NK-92 (cell line): ENCODE data around the gene NBPF6.
"Not testable (repeated sequence)": the region's sequence is repeated elsewhere in the genome, so short reads cannot be mapped to it uniquely, and the experiment has no call there.

Experiments
- DNase-seq: peaks from one replicate; lab custom pipeline; 2025; ENCODE audit not compliant: unreplicated experiment; lab: John Stamatoyannopoulos, UW

The NBPF6 gene

DNA sequence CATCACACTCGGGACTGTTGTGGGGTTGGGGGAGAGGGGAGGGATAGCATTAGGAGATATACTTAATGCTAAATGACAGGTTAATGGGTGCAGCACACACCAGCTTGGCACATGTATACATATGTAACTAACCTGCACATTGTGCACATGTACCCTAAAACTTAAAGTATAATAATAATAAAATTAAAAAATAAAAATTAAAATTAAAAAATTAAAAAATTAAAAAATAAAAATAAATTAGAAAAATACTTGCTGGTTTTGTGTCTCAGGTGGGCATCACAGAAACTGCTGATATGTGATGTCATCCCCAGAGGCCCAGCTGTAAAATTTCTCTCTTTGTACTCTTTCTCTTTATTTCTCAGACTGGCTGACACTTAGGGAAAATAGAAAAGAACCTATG is 44.9 kb downstream of the NBPF6 start:
- DNase-seq: not testable (repeated sequence)

DNA sequence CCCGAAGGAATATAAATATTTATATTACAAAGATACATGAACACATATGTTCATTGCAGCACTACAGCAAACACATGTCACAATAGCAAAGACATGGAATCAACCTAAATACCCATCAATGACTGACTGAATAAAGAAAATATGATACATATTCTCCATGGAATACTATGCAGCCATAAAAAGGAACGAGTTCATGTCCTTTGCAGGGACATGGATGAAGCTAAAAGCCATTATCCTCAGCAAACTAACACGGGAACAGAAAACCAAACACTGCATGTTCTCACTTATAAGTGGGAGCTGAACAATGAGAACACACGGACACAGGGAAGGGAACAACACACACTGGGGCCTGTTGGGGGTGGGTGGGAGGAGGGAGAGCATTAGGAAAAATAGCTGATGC is 46.7 kb downstream of the NBPF6 start:
- DNase-seq: not testable (repeated sequence)

DNA sequence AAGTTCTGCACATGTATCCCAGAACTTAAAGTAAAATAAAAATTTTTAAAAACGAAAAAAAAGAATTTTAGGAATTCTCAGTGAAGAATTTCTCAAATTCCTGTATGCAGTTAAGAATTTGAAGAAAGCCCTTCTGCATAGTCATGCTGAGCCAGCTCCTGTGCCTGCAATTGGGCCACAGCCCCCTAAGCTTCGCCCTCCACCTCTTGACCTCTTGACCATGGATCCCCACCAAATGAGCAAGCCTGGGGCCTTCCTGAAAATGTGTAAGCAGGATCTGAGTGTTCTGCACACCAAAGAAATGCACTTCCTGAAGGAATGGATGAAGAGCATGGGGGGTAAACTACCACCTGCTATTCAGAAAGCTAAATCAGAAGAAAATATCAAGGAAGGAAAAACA is 52.0 kb downstream of the NBPF6 start:
- no peak for DNase-seq

DNA sequence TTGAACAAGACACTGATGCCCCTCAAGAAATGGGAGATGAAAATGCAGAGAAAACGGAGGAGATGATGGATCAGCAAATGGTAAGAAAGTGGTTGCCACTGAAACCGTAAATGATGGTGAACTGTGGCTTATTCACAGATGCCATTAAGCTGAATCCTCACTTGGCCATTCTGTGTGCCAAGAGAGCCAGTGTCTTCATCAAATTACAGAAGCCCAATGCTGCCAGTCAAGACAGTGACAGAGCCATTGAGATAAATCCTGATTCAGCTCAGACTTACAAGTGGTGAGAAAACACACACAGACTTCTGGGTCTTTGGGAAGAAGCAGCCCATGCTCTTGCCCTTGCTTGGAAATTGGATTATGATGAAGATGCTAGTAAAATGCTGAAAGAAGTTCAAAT is 52.5 kb downstream of the NBPF6 start:
- DNase-seq: no peak

DNA sequence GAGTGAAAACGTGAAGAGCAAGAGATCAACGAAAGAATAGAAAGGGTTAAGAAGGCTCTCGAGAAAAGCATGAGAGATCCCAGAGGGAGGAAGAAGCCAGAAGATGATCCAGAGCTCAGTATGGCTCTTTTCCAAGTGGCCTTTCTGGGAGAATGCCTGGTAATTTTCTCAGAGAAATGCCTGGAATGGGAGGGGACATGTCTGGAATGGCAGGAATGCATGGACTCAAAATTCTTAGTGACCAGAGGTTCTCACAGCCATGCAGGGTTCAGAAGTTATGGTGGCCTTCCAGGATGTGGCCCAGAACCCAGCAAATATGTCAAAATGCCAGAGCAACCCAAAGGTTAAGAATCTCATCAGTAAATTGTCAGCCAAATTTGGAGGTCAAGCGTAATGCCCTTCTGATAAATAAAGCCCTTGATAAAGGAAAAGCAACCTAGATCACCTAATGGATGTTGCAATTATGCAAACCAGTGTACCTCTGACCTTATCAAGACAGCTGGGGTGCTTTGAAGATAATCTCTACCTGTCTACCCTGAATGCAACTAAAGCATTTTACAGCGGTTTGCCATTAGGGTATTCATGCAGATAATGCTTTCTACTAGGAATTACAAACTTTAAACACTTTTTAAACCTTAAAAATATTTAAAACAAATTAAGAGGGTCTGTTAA is 53.1 kb downstream of the NBPF6 start:
- DNase-seq: no peak

DNA sequence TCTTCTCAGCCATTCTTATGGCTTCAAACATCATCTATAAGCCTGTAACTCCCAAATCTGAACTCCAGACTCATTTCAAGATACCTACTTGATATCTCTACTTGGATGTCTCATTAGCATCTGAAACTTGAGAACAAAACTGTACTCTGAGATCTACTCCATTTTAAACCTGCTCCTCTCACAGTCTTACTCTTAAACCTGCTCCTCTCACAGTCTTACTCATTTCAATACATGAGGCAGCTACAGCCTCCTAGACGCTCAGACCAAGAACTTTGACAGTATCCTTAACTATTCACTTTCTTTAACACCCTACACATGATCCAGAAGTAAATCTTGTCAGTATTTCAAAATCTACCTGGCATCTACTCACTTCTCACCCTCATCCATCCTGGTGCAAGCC is 54.3 kb downstream of the NBPF6 start:
- DNase-seq: no peak

DNA sequence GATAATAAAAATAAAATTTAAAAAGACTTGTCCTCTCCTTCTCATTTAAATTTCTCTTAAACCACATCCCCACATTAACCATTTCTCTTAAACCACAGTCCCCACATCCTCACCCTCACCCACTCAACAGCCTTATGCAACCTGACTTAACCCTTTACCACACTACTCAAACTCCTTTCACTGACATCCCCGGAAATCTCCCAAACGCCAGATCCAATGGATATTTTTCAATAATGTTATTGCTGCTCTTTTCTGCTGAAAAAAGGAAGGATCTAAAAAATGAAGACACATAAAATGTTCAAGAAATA is 55.6 kb downstream of the NBPF6 start:
- DNase-seq: no peak

DNA sequence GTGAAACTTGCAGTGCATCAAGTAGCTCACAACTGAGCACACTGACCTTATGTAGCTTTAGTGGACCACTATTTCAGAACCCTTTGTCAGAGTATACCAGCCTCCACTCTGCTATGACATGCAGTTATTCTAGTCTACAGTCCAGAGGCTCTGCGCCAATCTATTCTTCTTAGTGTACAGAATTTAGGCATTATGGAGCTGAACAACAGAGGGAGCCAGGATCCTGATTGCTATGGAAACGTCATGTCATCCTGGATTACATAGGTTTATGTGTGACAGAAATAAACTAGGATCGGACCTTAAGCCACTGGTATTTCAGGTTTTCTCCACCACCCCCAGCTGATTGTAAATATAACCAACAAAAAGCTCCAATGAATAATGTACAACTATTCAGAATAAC is 61.6 kb downstream of the NBPF6 start:
- no peak for DNase-seq

DNA sequence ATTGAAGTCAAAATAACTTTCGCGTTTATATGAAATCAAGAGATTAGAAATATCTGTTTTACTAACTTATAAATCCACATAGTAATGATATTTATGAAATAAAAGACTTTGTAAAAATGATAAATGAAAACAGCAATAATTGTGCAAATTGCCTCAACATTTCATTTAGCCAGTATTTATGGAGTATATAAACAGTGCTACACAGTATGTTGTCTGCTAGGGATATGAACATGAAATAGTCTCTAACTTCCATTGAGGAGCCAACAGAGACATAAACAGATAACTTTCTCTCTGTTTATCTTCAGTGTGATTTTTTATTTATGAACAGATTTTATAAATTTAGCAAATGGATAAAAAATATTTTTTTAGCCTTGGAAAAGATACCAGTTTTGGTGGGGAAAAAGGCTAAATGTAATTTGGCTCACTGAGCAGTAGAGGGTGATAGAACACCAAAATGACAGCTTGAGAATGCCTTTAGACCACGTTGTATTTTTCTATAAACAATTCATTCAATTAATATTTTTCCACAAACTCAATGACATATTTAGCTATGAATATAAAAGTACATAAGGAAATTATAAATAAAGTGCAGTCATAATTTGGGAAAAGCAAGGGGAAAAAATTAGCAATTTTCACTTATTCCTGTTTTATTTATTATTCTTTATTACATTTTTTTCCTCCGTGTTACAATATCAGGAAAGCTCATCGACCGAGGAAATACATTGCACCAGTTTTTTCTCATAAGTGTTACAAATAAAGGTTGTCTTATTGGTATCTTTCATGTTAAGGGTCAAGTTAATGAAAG is 62.3 kb downstream of the NBPF6 start:
- DNase-seq: no peak

DNA sequence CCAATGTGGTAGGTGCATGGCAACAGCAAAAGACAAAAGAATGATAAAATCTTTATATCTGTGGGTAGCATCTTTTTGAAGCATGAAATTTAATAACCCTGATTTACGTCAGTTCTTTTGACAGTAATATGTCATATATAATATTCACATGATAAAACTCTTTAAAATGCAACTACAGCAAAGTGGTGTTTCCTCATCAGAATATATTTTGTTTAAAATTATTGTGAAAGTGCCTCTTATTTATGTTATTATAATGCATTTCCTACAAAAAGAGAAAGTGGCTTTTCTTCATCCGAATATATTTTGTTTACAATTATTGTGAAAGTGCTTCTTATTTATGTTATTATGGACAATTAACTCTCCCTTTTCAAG is 62.9 kb downstream of the NBPF6 start:
- DNase-seq: no peak

DNA sequence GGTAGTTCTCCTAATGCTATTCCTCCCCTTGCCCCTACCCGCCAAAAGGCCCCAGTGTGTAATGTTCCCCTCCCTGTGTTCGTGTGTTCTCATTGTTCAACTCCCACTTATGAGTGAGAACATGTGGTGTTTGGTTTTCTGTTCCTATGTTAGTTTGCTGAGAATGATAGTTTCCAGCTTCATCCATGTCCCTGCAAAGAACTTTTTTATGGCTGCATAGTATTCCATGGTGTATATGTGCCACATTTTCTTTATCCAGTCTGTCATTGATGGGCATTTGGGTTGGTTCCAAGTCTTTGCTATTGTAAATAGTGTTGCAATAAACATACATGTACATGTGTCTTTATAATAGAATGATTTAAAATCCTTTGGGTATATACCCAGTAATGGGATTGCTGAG is 63.8 kb downstream of the NBPF6 start:
- DNase-seq: not testable (repeated sequence)

DNA sequence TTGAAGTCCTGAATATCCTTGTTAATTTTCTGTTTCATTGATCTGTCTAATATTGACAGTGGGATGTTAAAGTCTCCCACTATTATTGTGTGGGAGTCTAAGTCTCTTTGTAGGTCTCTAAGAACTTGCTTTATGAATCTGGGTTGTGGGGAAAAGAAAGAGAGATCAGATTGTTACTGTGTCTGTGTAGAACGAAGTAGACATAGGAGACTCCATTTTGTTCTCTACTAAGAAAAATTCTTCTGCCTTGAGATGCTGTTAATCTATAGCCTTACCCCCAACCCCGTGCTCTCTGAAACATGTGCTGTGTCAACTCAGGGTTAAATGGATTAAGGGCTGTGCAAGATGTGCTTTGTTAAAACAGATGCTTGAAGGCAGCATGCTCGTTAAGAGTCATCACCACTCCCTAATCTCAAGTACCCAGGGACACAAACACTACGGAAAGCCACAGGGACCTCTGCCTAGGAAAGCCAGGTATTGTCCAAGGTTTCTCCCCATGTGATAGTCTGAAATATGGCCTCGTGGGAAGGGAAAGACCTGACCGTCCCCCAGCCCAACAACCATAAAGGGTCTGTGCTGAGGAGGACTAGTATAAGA is 67.3 kb downstream of the NBPF6 start:
- DNase-seq: not testable (repeated sequence)
